ENCODE results near the gene C9orf43.
"Not testable (repeated sequence)": the region's sequence is repeated elsewhere in the genome, so short reads cannot be mapped to it uniquely, and the experiment has no call there.

Gene C9orf43

GRCh38 chr9:113410207-113410864 is at the start of gene C9orf43, which contains the start of gene POLE3:
Gene C9orf43 (plus strand): TSS chr9:113410747. CDS start chr9:113413494, 2,747 bp downstream.
Gene POLE3 (minus strand): TSS chr9:113410675. CDS start chr9:113410293, 382 bp downstream.
- peak; percentile 89 for DNase-seq (ENCODE audit: low spot score)
- no peak for TF ChIP-seq CTCF (IDR thresholded peaks at IDR 0.05; ENCODE audit: extremely low read depth, missing control alignments)

GRCh38 chr9:113361304-113362018 is 49.1 kb upstream of the C9orf43 start:
- DNase-seq (ENCODE audit: low spot score): no peak
- no peak for TF ChIP-seq CTCF (IDR thresholded peaks at IDR 0.05; ENCODE audit: extremely low read depth, missing control alignments)

- TF ChIP-seq CTCF (IDR thresholded peaks at IDR 0.05; ENCODE audit: extremely low read depth, missing control alignments): no peak
- no peak for DNase-seq (ENCODE audit: low spot score)
These were observed 47.2 kb upstream of the C9orf43 start for GRCh38 chr9:113363336-113363735.

- TF ChIP-seq CTCF (IDR thresholded peaks at IDR 0.05; ENCODE audit: extremely low read depth, missing control alignments): no peak
- DNase-seq (ENCODE audit: low spot score): no peak
These were observed 45.6 kb upstream of the C9orf43 start for GRCh38 chr9:113364951-113365350.

- not testable (repeated sequence) for DNase-seq (ENCODE audit: low spot score)
These were observed 44.9 kb upstream of the C9orf43 start for GRCh38 chr9:113365652-113366051.

GRCh38 chr9:113368348-113368981 is 42.1 kb upstream of the C9orf43 start:
- no peak for TF ChIP-seq CTCF (IDR thresholded peaks at IDR 0.05; ENCODE audit: extremely low read depth, missing control alignments)
- DNase-seq (ENCODE audit: low spot score): no peak

GRCh38 chr9:113368982-113369854 is 41.3 kb upstream of the C9orf43 start:
- DNase-seq (ENCODE audit: low spot score): no peak

More at GRCh38 chr9:113368982-113369854, 41.3 kb upstream of the C9orf43 start:
- no peak for TF ChIP-seq CTCF (IDR thresholded peaks at IDR 0.05; ENCODE audit: extremely low read depth, missing control alignments)

Measured in GM20000 (cell line).